ENCODE measurements around the gene IKBIP.
A peak's percentile ranks its signal among the peaks of the same experiment; 100 is the strongest.
"Not testable (repeated sequence)": the region's sequence is repeated elsewhere in the genome, so short reads cannot be mapped to it uniquely, and the experiment has no call there.

Gene IKBIP

DNA sequence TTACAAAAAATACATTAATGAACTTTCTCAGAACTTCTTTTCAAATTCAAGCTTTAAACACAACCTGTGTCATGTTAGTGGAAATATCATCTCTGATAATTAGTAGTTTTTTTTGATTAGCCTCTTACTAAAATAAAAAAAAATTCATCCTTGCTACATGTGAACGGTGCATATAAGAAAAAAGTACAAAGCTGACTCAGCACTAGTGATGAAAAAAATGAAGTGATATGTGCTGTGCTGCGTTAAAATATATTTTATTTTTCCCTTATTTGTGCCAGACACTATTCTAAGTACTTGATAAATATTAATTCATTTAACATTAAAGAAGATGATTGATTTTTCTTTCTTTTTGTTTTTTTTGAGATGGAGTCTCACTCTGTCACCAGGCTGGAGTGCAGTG, 7.5 kb downstream of the IKBIP start:
- DNase-seq: no peak

DNA sequence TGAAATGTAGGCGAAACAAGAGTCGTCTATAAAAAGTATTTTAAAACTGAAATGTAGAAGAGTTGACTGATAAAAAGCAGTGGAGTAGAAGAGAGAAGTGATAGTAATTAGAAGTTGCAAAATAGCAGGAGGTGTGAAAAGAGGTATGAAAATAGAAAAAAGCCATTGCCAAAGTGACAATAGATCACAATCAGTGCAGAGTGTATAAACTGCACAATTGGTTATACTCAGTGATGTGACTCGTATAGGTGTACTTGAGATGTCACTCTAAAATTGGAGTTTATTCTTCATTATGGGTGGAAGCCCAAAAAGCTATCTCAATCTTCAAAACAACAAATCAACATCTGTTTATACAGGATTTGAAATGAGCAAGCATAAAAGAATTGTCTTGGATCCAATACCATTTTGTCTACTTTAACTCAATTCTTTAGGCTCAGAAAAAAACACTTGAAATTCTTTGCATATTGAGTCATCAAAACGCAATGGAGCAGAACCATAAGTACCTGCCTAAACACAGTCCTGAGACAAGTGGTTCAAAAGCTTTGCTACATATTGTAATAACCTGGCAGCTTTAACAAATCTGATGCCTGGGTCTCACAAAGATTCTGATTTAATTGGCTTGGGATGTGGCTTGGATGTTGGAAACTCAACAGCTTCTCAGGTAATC, 8.8 kb downstream of the IKBIP start:
- peak; percentile 64 for DNase-seq

DNA sequence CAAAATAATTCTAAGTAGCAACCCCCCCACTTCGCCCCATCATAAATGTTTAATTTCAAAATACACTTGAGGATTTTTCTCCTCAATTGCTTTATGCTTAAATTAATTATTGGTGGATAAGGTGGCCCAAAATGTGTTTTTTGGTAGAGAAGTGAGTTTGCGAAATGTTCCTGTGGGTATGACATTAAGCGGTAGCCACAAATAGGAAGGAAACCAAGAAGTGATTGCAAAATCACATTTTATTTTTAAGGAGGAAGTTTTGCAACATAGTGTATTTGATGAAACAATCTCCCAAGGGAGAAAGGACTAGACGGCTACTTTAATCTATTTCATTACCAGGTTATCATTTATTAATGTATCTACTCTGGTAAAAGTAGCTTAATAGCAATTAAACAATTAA, 25.6 kb downstream of the IKBIP start:
- DNase-seq: no peak

DNA sequence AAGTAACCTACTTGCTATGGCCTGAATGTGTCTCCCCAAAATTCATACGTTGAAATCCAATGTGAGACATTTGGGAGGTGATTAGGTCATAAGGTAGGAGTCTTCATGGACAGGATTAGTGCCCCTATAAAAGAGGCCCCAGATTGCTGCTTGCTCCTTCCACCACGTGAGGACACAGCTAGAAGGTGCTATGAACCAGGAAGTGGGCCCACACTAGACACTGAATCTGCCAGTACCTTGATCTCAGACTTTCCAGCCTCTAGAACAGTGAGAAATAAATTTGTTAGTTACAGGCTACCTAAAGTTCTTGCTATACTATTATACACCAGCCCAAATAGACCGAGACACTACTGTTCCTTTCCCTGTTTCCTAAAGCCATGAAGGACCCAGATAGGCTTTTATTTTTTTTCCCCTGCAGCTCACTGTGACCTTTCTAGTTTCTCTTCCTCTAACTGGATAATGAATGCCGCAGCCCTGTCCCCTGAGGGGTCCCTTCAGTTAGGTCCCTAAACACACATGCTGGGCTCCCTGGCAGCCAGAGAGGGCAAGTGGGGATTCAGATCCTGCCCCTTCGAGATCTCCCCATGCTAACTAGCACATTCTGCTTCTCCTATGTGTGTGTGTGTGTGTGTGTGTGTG, 31.8 kb downstream of the IKBIP start:
- no peak for DNase-seq

DNA sequence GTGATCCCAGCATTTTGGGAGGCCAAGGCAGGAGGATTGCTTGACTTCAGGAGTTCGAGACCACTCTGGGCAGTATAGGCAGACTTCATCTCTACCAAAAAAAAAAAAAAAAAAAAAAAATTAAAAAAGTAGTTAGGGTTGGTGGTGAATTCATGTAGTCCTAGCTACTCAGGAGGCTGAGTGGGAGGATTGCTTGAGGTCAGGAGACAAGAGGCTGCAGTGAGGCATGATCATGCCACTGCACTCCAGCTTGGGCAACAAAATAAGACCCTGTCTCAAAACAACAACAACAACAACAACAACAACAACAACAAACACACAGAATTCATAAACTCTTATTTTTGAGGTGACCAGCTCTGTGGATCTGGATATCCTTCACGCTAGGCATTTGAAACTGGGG, 34.0 kb downstream of the IKBIP start:
- DNase-seq: no peak

DNA sequence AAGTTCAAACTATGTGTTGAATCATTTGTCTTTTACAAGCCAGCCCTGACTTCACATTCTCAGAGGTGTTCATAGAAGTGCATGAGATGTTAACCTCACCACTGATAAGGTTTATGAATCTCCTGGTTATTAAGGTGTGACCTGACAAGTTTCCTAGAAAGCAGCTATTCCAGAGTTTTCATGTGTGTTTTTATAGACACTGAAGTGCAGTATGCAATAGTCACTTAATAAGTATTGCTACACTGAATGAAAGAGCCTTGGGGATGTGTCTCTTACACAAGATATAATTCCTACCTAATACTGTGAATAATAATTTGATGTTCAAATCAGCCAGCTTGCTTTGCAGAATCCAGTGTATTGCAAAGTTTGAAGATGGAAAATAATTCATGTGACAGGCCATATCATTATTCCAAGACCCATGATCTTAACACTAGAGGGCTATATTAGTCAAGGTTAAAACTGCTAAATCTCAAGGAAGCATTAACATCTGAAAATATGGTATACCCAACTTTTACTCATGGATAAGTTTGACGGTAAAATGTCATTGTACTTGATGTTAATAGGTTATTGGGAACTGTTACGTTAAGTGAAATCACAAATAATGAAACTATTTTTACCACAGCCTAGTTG, 38.1 kb downstream of the IKBIP start:
- no peak for DNase-seq

DNA sequence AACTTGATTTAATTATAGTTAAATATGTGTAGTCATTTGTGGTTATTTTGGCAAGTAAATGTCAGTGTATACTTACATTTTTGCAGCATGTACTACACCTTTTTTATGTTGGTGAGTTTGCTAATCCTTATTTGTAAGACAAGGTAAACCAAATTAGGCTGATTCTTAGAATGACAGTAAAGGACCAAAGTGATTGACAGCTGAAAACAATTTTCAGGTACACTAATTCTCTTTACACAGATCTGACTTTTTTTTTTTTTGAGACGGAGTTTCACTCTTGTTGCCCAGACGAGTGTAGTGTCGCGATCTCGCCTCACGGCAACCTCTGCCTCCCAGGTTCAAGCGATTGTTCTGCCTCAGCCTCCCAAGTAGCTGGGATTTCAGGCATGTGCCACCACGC, 42.7 kb downstream of the IKBIP start:
- DNase-seq: no peak

DNA sequence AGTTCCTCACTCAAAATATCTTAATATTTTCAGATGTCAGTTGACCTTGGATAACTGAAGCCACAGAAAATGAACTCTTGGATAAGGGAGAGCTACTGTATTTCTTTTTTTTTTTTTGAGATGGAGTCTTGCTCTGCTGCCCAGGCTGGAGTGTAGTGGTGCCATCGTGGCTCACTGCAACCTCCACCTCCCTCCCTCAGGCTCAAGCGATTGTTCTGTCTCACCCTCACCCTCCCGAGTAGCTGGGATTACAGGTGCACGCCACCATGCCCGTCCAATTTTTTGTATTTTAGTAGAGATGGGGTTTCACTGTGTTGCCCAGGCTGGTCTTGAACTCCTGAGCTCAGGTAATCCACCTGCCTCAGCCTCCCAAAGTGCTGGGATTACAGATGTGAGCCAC, 47.3 kb downstream of the IKBIP start:
- DNase-seq: not testable (repeated sequence)

DNA sequence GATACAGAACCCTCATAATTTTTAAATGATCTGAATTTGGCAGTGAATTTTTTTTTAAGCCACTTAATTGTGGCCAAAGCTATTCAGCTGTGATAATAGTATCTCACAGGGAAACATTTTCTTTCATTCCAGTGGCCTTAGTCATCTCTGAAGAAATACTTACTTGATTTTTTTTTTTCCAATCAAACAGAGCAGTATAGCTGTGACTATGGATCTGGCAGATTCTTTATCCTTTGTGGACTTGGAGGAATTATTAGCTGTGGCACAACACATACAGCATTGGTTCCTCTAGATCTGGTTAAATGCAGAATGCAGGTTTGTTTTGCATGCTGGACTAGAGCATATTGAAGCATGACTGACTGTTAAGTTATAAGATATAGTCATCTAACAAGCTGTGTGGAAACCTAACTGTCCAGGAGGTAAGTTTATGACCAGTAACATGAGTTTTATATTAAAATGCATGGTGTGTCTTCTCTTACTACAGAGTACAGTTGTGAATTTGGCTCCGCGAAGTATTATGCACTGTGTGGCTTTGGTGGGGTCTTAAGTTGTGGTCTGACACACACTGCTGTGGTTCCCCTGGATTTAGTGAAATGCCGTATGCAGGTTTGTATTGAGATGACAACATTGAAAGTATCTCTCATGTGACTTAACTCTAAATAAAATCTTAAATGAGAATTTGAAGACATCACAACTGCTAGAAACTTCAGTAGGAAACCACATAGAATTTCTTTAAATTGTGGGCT, 49.2 kb downstream of the IKBIP start:
- DNase-seq: peak; percentile 83

DNA sequence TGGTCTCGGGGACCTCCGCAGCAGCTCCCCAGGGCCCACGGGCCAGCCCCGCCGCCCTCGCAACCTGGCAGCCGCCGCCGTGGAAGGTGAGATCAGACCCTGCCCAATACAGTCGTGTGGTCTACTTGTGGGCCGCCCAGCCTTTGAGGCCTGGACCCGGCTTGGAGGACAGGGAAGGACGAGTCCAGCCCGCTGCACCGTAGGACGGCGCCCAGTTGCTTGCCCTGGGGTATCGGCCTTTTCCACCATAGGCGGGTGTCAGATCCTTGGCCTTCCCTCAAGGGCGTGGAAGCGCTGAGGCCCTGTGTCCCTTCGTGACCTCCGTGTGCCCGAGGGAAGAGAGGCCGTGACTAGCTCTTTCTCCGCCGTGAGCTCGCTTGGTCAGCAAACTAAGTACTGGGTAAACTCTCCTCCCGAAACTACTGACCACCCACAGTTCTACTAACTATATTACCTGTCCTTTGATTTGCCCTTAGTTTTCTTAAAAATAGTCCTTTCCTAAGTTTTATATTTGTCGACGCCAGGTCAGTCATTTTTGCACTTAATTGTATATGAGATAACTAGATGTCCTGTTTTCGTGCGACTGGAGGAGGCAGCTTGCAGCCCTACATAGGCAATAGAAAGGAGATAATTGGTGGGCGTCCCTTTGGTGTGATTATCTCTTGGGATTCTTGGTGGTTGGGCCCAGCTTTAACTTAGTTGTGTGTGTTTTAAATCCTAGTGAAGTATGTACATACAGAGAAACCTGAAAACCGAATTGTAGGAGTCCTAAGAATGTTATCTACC, 50.3 kb downstream of the IKBIP start:
- peak; percentile 24 for DNase-seq

DNA sequence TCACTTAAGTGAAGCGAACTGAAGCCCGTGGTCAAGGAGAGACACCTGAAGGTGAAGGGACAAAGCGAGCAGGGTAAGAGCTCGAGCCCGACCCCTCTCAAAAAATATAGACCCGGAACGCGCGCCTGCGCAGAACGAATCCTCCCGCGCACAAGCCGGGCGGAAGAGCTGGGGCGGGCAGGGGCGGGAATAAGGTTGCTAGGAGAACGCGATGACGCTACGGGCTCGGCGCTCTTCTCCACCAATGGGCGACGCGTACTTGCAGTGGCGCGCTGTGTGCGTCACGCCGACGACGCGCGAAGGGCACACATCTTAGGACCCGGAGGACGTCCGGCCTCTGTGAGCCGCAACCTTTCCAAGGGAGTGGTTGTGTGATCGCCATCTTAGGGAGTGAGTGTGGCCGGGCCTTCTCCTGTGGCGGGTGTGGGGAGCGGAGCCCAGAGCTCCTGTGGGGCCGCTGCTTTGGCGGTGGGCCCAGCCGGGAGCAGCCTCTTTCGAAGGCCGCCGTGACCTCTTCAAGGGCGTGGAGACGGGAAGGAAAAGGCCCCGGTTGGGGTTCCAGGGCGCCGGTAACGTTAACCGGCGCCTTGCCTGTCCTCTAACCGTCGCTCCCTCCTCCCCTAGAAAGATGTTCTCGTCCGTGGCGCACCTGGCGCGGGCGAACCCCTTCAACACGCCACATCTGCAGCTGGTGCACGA, 51.1 kb downstream of the IKBIP start, which contains the start of gene SLC25A3:
Gene SLC25A3 (plus strand): TSS at position 336 of the 699 bp plus-strand sequence. CDS start 293 bp downstream, at position 629.
- peak; percentile 98 for DNase-seq

DNA sequence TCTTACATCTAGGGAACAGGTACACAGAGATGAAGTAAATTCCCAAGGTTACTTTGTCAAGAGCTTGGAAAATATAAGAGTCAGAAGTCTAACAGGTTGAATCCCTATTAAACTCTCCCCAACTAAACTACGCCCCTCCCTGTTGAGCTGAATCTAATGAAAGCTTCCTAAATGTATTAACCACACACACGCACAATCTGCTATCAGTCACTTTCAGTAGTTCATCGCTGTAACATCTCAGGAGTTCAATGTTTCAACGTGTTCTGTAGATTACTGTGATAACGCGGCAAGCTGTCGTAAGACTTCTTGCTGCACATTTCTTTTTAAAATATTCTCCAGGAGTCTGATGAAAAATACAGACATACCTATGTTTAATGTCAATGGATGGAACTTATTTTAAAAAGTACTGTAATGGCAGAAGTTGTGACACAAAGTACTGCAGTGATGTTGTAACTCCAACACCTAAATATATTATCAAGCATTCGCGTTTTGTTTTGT, 51.7 kb downstream of the IKBIP start:
- no peak for DNase-seq

DNA sequence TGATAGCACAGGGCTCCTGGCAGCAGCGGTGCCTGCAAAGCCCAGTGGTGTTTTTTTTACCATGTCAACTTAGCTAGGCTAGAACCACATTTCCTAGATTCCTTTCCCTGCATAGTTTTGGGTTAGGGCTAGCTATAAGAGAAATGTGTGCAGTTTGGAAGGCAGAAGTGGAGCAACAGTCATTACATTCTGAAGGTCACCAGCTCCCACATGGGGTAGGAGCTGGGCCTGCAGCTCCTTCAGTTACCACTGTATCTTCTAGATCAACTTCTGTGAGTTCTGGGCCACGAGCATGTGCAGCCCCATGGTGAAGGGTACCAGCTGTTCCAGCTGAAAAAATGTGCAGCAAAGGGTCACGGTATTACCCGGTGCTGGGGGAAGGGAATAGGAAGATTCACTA, 53.4 kb downstream of the IKBIP start:
- DNase-seq: no peak

DNA sequence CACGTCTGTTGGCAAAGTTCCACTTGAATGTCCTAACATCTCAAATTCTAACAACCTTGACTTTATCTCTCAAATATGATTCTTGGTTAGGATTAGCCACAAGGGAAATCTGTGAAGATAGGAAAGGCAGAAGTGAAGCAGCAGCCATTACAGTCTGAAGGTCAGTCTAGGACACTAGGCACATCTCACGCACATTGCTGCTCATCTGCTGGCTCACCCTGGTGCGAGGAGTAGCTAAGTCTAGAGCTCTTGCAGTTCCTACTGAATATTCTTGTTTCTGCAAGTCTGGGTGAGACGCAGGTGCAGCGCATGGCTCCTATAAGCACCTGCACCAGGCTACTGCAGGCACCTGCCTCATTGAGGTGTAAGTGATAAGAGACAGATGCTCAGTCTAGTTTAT, 57.5 kb downstream of the IKBIP start:
- no peak for DNase-seq

DNA sequence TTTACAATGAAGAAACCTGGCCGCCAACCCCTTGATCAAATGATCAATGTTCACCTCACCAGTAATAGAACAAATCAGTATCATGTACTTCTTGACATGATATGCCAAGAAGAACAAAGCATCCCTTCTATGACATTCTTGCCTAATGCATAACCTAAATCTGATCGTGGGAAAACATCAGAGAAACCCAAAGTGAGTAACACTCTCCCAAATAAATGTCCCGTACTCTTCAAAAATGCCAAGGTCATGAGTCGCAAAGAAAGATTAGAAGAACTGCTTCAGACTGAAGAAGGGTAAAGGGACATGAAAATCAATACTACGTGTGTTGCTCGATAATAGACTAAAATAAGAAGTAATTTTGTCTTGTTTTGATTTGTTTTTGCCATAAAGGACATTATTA, 62.5 kb downstream of the IKBIP start:
- peak; percentile 74 for DNase-seq

DNA sequence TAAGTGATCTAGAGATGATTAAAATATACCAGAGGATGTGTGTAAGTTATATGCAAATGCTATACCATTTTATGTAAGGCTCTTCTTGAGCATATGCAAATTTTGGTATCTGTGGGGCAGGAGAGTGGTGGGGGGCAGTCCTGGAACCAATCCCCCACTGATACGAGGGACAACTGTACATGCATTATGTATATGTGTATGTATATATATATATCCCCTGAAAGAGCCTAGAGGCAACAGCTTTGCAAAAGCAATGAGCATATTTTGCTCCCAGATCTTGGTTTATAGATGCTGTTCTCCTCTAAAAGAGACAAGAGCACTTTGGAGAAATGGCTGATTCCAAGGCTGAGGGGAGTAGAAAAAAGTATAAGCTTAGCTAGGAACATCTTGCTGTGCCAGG, 63.5 kb downstream of the IKBIP start:
- DNase-seq: no peak

DNA sequence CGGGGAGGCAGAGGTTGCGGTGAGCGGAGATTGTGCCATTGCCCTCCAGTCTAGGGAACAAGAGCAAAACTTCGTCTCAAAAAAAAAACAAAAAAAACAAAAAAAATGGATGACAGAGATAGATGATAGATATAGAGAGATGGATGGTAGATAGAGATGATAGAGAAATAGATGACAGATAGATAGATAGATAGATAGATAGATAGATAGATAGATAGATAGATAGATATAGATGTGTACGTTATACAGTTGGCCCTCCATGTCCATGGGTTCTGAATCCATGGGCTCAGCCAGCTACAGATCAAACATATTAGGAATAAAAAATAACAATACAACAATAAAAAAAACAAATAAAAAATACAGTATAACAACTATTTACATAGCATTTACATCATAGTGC, 63.9 kb downstream of the IKBIP start:
- DNase-seq: no peak

DNA sequence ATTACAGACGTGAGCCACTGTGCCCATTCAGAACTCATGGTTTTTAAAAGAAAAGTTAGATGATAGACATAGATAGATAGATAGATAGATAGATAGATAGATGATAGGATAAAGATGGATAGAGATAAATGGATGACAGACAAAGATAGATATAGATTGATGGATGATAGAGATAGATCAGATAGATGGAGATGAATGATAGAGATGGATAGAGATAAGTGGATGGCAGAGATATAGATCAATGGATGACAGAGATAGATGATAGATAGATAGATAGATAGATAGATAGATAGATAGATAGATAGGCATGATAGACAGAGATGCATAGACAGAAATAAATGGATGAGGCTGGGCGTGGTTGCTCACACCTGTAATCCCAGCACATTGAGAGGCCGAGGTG, 64.8 kb downstream of the IKBIP start:
- no peak for DNase-seq

DNA sequence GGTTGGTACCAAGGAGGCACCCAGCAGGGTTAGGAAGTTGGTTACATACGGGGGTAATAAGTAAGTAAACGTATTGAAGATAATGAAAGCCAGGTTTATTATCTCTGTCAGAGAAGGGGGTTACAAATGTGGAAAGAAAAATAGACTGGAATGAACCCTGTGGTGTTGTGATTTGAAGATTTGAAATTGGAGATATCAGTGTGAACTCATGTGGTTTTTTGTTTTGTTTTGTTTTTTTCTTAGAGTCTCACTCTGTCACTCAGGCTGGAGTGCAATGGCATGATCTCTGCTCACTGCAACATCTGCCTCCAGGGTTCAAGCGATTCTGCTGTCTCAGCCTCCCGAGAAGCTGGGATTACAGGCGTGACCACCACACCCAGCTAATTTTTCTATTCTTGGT, 65.2 kb downstream of the IKBIP start:
- no peak for DNase-seq

DNA sequence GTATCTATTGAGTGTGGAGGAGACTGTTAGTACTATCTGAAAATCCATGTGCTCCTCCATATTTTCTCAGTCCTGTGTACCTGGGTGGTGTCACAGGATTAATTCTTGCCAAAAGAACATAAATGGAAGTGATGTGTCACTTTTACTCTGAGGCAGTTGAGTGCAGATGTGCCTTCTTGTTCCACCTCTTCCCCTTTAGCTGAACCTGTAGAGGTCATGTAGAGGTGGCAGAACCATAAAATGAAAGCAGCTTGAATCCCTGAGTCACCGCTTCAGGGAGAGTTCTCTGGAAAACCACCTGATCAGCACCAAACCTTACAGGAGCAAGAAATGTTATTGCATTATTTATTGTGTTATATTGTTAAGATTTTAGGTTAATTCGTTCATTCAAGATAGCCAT, 65.8 kb downstream of the IKBIP start:
- no peak for DNase-seq

DNA sequence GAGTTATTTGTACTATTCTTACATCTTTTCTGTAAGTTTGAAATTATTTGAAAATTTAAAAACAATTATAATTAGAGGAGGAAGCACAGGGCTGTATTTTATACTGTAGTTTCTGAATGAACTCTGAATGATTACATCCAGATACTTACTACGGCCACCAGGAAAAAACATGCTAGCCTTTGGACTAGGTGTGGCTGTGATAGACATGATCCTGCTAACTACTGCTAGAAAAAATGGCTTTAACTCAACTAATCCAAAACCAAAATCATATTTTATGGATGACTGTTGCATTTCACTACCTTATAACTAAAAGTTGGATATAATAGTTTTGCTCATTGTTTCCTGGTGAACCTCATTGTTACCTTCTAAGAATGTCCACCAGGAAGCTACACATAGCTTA, 66.2 kb downstream of the IKBIP start:
- no peak for DNase-seq

DNA sequence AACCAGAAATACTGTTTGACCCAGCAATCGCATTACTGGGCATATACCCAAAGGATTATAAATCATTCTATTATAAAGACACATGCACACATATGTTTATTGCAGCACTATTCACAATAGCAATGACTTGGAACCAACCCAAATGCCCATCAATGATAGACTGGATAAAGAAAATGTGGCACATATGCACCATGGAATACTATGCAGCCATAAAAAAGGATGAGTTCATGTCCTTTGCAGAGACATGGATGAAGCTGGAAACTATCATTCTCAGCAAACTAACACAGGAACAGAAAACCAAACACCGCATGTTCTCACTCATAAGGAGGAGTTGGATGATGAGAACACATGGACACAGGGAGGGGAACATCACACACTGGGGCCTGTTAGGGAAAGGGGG, 67.8 kb downstream of the IKBIP start:
- DNase-seq: not testable (repeated sequence)
